ENCODE results near the gene MYH10.

Gene MYH10

DNA sequence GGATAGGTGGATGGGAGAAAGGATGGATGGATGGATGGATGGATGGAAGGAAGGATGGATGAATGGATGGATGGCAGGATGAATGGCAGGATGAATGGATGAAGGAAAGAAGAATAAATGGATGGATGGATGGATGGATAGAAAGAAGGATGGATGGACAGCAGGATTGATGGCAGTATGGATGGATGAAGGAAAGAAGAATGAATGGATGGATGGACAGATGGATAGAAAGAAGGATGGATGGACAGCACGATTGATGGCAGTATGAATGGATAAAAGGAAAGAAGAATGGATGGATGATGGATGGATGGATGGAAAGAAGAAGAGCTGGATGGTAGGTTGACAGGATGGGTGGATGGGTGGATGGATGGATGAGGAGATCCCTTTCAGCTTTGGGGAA lies 9.2 kb upstream of the MYH10 start:
- in situ Hi-C loops (cut with MboI; ENCODE audit: low pct_unique_long_range_greater_than_20kb, low sequenced_read_pairs, unreplicated experiment): no loop called here
- no peak for DNase-seq (ENCODE audit: low spot score)
- TF ChIP-seq, protein P1, sequence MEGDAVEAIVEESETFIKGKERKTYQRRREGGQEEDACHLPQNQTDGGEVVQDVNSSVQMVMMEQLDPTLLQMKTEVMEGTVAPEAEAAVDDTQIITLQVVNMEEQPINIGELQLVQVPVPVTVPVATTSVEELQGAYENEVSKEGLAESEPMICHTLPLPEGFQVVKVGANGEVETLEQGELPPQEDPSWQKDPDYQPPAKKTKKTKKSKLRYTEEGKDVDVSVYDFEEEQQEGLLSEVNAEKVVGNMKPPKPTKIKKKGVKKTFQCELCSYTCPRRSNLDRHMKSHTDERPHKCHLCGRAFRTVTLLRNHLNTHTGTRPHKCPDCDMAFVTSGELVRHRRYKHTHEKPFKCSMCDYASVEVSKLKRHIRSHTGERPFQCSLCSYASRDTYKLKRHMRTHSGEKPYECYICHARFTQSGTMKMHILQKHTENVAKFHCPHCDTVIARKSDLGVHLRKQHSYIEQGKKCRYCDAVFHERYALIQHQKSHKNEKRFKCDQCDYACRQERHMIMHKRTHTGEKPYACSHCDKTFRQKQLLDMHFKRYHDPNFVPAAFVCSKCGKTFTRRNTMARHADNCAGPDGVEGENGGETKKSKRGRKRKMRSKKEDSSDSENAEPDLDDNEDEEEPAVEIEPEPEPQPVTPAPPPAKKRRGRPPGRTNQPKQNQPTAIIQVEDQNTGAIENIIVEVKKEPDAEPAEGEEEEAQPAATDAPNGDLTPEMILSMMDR (IDR thresholded peaks at IDR 0.05; ENCODE audit: extremely low read depth, insufficient read depth, missing control alignments): no peak

DNA sequence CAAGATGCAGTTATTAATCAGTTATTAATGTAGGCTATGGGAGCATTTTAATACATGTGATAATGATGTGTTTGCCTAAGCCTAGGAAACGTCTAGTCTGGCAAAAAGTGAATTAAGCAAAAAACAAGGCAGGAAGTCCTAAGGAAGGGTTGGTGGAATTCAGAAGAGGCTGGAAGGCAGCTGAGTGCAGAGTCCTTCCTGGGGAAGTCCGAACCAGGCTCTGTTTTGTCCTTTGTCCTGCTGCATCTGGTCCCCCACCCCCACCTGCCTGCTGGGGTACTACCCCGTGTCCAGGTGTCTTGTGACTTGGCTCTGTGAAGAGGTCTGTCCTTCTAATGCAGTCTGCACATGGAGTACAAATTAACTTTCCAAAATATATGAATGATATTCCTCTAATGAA lies 1.5 kb upstream of the MYH10 start:
- DNase-seq (ENCODE audit: low spot score): no peak
- TF ChIP-seq, protein P1 (IDR thresholded peaks at IDR 0.05; ENCODE audit: extremely low read depth, insufficient read depth, missing control alignments): no peak
- in situ Hi-C loops (cut with MboI; ENCODE audit: low pct_unique_long_range_greater_than_20kb, low sequenced_read_pairs, unreplicated experiment): no loop called here

DNA sequence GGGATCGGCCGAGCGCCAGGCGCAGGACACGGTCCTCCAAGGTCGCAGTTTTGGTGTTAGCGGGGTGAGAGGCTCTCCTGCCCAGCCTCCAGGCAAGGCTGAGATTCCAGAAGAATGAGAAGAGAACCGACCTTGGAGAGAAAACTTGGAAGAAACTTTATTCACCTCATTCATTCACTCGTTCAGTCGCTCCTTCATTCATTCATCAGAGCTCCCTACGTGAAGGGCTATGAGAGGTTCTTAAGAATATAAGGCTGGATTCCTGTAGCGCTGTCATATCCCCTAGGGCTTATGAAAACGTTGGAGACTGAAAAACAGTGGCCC lies 991 bp upstream of the MYH10 start:
- no peak for DNase-seq (ENCODE audit: low spot score)
- TF ChIP-seq, protein P1 (IDR thresholded peaks at IDR 0.05; ENCODE audit: extremely low read depth, insufficient read depth, missing control alignments): no peak
- in situ Hi-C loops (cut with MboI; ENCODE audit: low pct_unique_long_range_greater_than_20kb, low sequenced_read_pairs, unreplicated experiment): no loop called here

DNA sequence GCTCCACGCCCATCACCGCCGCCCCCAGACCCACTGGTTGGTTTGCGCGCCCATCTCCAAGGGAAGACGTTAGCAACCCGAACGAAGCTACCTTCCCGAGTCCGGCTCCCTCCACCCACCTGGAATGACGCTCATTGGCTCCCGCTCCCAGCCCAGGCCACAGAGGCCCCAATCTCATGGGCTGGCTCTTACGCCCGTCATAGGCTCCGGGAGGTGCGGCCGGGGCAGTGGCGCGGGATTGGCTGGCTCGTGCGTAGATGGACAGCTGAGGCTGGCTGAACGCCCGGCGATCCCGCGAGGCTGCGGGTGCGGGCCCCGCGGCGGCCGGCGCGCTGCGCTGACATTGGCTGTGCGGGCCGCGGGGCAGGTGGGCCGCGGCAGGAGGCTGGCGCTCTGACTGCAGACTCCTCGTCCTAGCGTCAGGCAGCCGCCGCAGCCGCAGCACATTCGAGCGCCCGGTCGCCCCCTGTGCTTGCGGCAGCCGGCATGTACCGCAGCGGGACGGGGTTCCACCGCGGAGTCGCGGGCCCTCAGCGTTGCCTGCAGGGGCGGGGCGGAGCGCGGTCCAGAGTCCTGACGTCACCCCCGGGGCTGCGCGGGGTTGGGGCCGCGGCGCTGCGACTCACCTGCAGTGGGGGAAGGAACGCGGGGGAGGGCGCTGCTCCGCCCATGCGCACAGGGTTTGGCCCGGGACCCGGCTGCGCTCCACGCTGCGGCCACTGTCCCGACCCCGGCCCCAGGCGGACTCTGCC lies 453 bp upstream of the MYH10 start:
- in situ Hi-C loops (cut with MboI; ENCODE audit: low pct_unique_long_range_greater_than_20kb, low sequenced_read_pairs, unreplicated experiment): no loop called here
- TF ChIP-seq, protein P1 (IDR thresholded peaks at IDR 0.05; ENCODE audit: extremely low read depth, insufficient read depth, missing control alignments): no peak
- peak; percentile 100 for DNase-seq (ENCODE audit: low spot score)

DNA sequence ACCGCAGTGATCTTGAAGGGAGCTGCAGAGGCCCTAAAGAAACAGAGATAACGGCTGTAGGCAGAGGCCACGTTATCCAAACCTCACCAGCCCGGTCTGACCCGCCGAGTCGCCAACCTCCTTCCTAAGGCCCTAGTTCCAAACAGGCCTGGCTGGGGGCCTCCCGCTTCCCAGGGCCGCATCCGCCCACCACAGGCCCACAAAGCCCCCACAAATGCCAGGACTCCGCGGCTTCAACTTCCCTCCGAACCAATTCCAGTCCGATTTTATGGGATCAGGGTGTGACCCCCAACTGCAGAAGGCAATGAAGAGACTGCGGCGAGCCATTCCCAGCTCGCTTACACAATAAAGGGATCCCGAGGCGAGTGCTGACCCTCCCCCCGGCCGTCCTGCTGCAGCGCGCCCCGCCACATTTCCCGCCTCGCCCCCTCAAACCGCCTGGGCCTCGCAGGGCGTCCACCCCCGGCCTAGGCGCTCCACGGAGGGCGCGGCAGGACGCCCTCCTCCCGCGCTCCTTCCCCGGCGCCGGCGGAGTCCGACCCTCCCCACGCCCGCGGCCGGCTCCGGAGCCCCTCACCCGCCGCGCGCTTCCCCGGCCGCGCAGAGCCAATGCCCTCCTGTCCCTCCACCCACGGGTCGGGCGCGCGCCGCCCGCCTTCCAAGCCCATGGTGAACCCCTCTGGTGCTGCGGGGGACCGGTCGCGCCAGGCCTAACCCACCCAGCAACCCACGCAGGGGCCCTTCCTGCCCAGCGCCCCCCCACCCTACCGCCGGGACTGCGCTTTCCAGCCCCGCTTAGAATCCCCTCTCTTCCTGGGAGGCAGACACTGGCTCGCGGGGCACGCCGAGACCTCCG lies 926 bp downstream of the MYH10 start:
- TF ChIP-seq, protein P1 (IDR thresholded peaks at IDR 0.05; ENCODE audit: extremely low read depth, insufficient read depth, missing control alignments): no peak
- in situ Hi-C loops (cut with MboI; ENCODE audit: low pct_unique_long_range_greater_than_20kb, low sequenced_read_pairs, unreplicated experiment): no loop called here
- peak; percentile 37 for DNase-seq (ENCODE audit: low spot score)

DNA sequence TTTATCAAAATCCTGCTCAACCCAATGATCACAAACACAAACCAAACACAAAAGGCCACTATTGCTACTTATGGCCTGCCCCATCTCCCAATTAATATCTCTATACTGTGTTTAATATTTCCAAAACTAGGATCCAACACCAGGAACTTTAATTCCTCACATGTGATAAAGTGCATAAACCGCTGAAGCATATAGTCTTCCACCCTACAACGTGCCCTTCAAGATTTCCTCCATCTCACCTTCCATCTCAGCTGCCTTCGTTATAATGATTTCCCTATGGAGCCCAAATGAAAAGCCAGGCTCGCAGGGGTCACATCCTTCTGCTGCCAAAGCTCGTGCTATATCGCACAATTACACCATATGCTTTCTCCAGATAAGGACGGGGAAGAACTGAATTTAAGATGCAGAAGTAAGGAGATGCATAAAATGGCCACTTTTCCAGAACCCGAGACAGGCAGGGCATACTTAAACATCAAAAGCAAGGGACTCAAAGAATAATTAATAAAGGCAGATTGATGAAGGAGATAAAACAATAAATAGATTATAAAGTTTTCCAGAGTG lies 1.8 kb downstream of the MYH10 start:
- no peak for DNase-seq (ENCODE audit: low spot score)
- TF ChIP-seq, protein P1 (IDR thresholded peaks at IDR 0.05; ENCODE audit: extremely low read depth, insufficient read depth, missing control alignments): no peak
- in situ Hi-C loops (cut with MboI; ENCODE audit: low pct_unique_long_range_greater_than_20kb, low sequenced_read_pairs, unreplicated experiment): no loop called here

All from GM13977 (cell line).